Sciatic nerve (tissue), 2 donors: Measurements from ENCODE around the gene RNF175. TPM values are rescaled to one million over a fixed set of nuclear protein-coding genes. Genes with fewer than 3 reads are reported as not detected.

Experiments used
- ATAC-seq: fragments of 200-7000 bp; cut with Tn5 transposase; one replicate; pipeline ENCODE4 v1.9.1; 2020; ENCODE audit warnings: mild to moderate bottlenecking, moderate library complexity
- DNase-seq: peaks from one replicate; pipeline ENCODE4 v3.0.0-alpha.2; 2020; ENCODE audit warnings: low spot score
- intact Hi-C: fragments of 100-400 bp; cut with DNase I; formaldehyde crosslinking; loops from one replicate; pipeline ENCODE4 v1.14.2; 2022
- total RNA-seq: library from RNA; stranded (reverse); fragmentation: NEBNext Ultra II Directional; extraction: Animal tissue kit (Norgen Biotek cat#: 25700); gene quantifications from one replicate; pipeline ENCODE4 v1.2.1, GENCODE V29; 2021
- donor health status: DM: no; HTN: no; CAD: no.
- donor health status: DM: no; HTN: no; CAD: no.

Gene RNF175
- total RNA-seq = 2.3 TPM

DNA sequence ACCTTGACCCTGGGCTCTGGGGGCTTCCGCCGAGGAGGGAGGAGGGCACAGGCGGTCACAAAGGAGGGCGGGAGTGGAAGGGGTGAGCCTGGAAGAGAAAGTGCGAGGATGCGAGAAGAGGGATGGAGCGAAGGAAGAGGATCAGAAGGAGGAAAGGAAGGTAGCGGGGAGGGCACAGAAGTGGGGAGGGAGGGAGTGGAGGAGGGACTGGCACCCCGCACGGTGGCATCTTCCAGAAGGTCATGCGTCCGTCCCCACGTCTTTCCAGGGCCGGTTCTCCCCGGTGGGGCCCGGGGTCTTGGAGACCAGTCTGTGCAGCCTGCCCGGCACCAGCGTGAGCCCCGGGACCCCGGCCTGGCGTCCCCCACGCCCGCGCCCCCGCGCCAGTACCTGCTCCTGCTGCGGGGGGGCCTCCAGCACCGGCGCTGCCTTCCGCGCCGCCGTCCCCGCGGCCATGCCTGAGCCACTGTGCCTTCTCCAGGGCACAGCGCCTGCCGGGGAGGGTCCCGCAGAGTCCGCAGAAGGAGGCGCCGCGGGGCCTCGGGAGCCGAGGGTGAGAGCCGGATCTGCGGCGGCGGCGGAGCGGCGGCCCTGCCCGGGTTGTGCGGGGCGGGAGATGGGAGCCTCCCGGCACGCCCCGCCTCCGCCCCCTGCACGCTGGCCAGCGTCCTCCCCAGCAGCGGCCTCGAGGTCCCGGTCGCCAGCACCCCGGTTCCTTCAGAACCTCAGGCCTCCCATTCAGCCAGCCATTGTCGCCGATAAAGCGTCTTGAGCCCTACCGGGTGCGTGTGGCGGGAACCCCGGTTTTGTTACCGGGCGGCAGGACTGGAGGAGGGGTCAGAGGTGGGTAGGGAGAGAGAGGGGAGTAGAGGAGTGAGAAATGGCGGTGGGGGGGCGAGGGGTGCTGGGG lies at the start of gene RNF175:
Gene RNF175, minus strand, starts transcription at position 618 of the 910 bp plus-strand sequence. Its CDS starts 162 bp downstream, at position 456.
- intact Hi-C loops = no loop called here
- ATAC-seq (peak; percentile 50), DNase-seq (no peak)

DNA sequence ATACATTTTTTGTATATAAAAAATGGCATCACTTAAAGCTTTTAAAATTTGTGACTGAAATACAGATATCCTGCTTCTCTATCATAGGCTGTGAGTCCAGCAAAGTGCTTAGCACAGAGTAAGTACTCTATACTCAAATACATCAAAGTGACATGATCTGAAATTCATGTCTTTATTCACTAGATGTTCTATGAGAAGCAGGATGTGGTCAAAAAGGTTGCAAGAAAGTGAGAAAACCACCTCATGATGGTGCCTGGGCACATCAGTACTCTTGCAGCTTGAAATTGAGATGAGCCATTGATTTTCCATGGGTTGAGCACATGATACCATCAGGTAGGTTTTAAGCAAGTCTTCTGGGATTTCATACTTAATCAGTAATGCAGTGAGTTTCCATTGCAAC lies 49.5 kb upstream of the RNF175 start:
- DNase-seq (no peak), ATAC-seq (no peak)
- intact Hi-C loops = no loop called here

DNA sequence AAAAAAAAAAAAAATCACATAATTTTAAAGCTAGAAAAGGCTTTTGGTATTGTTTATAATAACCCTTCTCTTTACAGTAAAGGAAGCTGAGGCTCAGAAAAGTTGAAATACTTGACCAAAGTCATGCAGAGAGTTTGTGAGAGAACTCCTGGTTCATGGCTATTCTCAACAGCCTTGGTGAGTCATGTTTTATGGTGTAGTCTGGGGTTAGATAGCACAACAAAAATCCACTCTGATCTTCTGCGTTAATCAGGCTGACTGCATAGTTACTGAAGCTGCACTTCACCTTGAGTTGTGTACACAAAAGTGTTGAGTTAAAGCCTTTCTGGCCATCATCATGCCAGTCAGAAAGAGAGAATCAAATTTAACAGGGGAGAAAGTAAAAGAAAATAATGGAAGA lies 48.4 kb upstream of the RNF175 start:
- DNase-seq = no peak
- intact Hi-C loops = no loop called here
- no peak for ATAC-seq

DNA sequence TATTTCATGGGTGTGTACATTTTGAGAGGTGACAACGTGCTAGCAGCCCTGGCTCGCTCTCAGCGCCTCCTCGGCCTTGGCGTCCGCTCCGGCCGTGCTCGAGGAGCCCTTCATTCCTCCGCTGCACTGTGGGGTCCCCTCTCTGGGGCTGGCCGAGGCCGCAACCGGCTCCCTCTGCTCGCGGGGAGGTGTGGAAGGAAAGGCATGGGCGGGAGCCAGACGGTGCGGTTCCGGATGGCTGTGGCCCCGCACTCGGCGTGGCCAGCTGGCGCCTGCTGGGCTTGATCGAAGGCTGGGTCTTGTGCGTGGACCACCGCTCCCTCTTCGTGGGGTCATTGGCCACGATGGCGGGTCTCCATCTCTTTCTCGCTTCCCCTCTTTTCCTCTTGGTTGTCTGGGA lies 46.2 kb upstream of the RNF175 start:
- ATAC-seq = no peak
- DNase-seq = no peak
- intact Hi-C loops = no loop called here

DNA sequence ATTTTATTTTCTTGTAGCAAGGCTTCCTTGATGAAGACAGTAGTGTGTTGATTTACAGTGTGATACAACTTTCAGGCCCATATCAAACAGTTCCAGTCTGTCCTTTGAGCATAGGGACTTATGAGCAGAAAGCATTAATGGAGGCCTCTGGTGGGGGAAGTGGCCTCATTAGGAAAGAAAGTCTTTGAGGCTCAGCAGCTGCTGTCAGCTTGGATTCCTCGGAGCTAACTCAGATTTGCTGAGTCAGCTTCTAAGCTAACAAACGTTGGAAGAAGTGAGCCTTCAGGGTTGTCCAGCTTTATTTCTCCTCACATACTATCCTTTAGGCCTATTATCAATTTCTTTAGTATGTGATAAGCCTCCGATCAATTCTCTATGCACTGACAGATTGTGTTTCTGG lies 44.9 kb upstream of the RNF175 start:
- intact Hi-C loops = no loop called here
- ATAC-seq (no peak), DNase-seq (no peak)

DNA sequence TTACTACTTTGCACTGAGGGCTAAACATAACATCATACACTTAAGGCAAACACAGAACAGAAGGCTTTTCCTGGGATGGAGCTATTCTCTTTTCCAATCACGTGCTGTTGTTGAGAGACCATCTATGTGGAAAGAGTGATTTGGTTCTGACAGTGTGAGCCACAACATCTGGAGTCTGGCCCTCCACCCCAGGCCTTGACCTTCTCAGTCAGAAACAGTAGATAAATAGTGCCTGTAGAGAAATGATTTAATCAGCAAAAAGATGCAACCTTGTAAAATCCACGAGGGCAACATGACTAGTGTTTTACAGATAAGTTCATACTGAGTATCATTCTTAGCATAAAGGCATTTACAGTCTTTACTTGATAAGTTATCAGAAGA lies 39.9 kb upstream of the RNF175 start:
- no peak for DNase-seq

DNA sequence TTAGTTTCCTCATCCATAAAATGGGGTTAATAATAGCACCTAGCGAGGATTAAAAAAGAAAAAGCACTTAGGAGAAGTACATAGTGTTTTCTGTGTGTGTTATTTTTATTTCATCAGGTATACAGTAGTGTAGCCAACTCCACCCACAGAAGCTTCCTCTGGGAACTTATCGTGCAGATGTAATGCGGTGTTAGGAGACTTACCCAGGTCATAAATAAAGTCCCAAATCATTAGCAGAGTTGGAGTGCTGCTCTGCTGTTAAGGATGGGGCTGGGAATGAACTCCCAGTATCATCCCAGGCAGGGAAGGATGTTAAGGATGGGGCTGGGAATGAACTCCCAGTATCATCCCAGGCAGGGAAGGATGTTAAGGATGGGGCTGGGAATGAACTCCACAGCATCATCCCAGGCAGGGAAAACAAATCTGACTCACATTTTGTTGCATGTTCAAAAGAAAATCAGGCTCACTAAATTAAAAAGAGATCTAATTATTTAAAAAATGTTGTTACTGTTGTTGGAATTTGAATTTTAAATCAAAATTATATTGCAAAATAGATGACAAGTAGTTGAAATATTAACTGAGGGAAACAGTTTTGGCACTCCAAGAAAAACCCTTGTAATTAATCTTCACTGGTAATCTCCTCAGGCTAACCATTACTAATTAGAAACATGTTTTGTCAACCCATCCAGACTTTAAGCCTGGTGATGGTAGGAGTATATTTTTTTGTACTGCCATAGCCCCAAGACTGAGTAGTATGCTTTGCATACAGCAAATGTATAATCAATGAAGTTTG lies 39.3 kb upstream of the RNF175 start:
- intact Hi-C loops = no loop called here
- DNase-seq = no peak
- ATAC-seq = peak; percentile 43

More for the DNA sequence above, 39.9 kb upstream of the RNF175 start:
- intact Hi-C loops = no loop called here
- peak; percentile 81 for ATAC-seq

DNA sequence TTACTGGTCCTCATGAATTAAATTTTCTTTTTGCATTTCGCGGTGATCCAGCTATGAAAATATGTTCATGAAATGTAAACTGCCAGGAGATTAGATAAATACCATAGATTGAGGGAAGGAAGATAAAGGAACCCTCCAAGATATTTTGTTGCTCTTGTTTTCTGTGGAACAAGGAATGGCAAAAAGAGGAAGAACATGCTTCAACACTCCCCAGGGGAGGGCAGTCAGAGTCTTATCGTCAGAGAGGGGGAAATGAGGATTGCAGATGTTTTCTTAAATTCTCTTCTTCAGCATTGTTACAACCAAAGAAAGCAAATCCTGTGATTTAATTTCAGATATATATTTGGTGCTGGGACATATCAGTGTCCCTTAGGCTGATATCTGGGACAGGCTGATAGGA lies 38.6 kb upstream of the RNF175 start:
- ATAC-seq (peak; percentile 51), DNase-seq (no peak)
- intact Hi-C loops = no loop called here

DNA sequence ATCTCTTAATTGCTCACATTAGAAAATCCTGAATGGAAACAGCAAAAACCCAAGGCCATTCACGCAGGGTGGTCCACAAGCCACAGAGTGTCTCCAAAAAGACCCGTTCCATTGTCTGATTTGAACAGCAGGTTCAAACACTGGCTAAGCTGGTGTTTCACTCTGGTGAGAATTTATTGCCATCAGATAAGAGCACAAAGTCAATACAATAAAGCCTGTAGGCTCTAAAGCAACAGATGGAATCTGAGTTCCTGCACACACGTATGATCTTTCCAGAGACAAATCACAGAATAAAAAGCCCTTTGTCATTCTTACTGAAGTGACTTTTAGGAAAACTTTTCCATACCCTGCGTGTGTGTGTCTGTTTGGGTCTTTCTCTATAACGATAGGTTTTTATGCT lies 34.2 kb upstream of the RNF175 start:
- intact Hi-C loops = no loop called here
- DNase-seq (no peak), ATAC-seq (no peak)

DNA sequence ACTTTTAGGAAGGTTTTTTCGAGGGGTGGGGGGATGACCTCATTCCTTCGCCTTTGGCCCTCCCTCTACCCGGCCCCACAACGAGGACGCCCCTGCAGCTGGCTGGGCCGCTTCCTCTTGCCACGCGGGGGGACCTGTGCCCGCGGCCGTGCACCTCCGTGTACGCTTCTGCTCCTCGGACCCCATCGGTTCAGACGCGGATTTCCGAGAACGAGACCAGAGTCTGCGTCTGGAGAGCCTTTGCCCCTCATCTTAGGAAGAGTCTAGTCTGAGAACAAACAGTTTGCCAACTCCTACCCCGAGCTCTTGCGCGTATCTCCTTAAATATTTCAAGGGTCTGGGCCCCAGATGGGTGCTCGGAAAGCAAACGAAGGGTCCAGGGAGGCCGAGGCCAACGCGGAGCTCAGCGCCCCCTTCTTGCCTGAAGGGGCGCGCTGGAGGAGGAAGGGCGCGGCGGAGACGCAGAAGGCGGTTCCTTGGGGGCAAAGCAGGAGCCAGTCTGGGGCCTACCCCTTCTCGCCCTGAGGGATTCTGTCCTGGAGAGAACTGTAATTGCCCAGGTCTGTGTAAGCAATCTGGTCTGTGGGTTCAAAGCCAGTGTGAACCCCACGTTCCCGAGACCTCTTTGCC lies 32.9 kb upstream of the RNF175 start:
- intact Hi-C loops = no loop called here
- DNase-seq (no peak), ATAC-seq (no peak)

DNA sequence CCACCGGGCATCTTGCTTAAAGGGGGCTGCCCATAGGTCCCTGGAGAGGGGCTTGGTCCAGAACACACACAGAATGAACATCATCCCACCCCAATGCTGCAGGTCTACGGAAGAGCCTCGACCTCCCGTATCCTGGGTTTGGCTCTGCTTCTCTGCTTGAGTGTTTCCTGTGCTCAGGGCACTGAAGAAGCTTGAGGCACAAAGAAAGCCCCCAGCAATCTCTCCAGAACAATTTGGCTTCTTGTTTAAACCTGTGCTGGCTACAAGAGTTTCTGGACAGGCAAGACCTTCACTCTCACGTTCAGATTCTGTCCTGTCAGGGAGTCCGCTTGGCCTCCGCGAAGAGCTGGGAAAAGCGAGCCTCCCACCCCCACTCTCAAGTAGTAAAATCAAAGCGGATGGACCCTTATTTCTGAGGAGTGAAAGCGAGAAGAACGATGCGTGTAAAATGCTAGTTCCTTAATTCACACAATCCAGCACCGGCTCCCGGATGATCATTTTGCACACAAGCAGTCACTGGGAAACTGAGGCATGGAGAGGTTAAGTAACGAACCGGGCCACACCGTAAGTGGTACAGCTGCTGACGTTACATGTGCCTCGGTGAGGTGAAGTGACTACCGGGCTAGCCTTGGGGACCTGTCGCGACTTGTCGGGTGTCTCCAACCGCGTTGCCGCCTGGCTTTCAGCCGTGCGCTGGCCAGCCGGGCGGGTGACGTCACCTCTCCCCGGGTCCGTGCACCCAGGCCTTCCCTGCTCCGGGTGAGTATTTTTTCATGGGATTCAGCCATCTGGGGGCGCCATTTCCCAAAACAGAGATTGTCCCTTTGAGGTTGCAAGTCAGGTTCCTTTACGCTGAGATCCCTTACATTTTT lies 32.2 kb upstream of the RNF175 start:
- ATAC-seq = peak; percentile 81
- intact Hi-C loops = no loop called here
- DNase-seq = peak; percentile 85

DNA sequence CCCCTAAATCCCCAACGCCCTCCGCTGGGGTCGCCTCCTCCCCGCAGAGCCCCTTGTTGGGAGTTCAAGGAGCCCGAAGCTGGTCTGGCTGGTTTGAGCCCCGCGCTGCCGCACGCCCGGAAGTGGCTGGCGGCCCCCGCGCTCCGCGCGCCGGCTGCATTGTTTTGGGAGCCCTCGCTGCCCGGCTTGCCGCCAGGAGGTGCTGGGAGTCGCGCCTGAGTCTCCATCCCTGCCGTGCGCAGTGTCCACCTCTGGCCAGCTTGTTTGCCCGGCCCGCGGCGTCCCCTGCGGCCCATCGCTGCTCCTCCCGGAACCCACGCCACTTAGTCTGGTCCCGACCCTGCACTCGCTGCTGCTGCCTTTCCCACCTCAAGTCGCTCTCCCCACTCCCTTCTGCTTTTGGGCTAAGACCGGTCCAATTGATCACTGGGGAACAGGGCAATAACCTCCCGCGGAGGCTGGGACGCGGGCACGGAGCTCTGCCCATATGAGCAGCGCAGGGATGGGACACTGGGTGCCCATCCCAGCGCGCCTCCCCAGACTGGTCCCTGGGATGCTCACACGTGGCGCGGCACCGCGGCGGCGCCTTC lies 31.2 kb upstream of the RNF175 start:
- peak; percentile 60 for ATAC-seq
- peak; percentile 65 for DNase-seq
- intact Hi-C loops = no loop called here

DNA sequence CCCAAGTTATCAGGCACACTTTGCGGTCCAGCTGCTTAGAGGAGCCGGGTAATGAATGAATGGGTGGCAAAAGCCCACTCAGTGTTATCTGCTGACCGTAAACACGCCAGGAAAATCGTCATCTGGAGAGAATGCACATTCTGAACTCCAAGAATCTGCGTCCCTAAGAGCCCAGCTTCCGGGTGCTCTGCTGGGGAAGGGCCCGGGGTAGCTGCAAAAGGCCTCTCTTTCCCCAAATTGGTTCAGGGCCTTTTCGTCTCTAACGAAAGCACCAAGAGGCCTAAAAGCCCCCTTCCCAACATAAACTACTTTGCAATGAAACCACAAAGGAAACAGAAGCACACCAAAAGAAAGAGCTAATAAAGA lies 30.7 kb upstream of the RNF175 start:
- intact Hi-C loops = no loop called here
- ATAC-seq = no peak

DNA sequence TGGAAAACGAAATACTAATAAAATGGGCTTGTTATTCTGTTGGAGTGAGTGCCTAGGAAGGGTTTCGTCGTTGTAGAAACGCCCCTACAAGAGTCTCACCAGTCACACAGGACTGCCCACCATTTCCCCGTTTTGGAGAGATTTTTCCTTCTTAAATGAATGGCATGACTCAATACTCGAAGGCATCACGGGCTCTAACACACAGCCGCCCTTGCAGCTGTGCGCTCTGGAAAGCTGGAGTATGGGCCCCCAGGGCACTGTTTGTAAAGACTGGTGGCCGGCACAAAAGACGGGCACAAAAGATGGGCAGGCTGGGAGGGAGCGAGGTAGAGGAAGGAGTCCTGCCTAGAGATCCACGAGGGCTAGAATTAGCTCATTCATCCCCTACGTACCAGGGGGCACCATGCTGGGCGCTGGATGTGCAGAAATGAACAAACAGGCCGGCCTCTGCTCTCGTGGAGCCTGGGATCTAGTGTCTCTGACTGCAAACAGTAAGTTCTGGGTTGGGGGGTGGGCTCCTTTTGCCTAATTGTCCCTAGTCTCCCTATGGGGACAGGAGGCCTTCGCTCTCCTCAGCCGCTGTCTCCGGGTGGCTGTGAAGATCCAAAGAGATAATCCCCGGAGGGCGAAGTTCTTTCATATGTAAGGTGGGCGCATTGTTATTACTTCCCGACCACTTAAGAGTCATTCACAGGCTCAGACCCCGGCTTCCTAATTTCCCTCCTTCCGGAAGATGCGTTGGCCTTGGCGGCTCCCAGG lies 30.1 kb upstream of the RNF175 start:
- intact Hi-C loops = no loop called here
- no peak for DNase-seq

More for the DNA sequence above, 30.7 kb upstream of the RNF175 start:
- no peak for DNase-seq

DNA sequence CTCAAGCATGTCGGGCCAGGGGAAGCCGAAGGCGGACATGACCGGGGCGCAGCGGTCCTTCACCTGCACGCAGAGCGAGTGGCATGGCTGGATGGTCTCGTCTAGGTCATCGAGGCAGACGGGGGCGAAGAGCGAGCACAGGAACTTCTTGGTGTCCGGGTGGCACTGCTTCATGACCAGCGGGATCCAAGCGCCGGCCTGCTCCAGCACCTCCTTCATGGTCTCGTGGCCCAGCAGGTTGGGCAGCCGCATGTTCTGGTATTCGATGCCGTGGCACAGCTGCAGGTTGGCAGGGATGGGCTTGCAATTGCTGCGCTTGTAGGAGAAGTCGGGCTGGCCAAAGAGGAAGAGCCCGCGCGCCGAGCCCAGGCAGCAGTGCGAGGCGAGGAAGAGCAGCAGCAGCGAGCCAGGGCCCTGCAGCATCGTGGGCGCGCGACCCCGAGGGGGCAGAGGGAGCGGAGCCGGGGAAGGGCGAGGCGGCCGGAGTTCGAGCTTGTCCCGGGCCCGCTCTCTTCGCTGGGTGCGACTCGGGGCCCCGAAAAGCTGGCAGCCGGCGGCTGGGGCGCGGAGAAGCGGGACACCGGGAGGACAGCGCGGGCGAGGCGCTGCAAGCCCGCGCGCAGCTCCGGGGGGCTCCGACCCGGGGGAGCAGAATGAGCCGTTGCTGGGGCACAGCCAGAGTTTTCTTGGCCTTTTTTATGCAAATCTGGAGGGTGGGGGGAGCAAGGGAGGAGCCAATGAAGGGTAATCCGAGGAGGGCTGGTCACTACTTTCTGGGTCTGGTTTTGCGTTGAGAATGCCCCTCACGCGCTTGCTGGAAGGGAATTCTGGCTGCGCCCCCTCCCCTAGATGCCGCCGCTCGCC lies 28.8 kb upstream of the RNF175 start, which contains the start of gene SFRP2:
Gene SFRP2, minus strand, starts transcription at position 671 of the 864 bp plus-strand sequence. Its CDS starts 248 bp downstream, at position 423.
- peak; percentile 58 for DNase-seq
- ATAC-seq = peak; percentile 3
- intact Hi-C loops = no loop called here

More for the DNA sequence above, 30.1 kb upstream of the RNF175 start:
- ATAC-seq = no peak

DNA sequence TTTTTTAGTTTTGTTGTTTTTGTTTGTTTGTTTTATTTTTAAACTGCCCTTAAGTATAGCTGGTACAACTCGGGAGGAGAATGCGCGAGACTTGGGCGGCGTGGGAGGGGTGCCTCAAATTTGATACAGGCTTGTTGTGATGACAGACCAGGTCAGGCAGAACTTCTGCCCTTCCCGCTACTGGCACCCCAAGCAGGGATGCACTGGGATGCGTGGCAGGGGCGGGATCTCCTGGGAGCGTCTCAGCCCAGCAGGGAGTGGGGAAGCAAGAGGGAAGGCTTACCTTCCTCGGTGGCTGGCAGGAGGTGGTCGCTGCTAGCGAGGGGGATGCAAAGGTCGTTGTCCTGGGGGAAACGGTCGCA lies 28.2 kb upstream of the RNF175 start:
- intact Hi-C loops = no loop called here
- DNase-seq (no peak), ATAC-seq (no peak)

DNA sequence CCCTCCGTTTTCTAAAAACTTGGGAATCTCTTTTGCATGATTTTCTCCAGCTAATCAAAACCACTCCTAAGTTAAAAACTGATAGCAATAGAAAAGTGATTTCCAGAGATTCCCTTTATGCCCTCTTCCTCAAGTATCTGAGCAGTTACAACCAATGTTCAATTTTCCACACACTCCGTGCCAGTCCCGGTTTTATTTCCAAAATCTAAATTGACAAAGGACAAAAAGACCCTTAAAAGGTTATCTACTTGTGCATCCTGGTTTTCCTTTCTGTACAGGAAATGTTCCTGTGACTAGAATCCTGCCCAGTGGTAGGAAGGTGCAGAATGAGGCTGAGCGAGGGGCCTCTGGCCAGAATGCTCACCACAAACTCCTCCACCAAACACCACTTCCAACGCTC lies 27.8 kb upstream of the RNF175 start:
- ATAC-seq (no peak), DNase-seq (no peak)
- intact Hi-C loops = no loop called here
